CD14-positive monocyte (primary cell): Measurements from ENCODE around the gene SYNRG. TPM values are rescaled to one million over a fixed set of nuclear protein-coding genes. Genes with fewer than 3 reads are reported as not detected.

ENCODE experiments used
- DNase-seq, 3 donors: peaks; one replicate each; pipeline ENCODE4 v3.0.0-alpha.2; 2011 to 2022
- H2AFZ ChIP-seq: 2 replicates; pipeline ENCODE4 v1.6.0; 2012; ENCODE audit warnings: mild to moderate bottlenecking, low read depth, low read length, inconsistent platforms; ENCODE audit not compliant: insufficient read depth, poor library complexity, severe bottlenecking
- H3K27ac ChIP-seq, 2 donors: 1 replicate in 1 of 2; 2 replicates in 1 of 2; pipeline ENCODE4 v1.5.1; 2012 to 2013; ENCODE audit warnings: low read length in 2 of 2, control low read depth in 1 of 2, inconsistent platforms in 1 of 2, low read depth in 1 of 2, mild to moderate bottlenecking in 1 of 2
- H3K27me3 ChIP-seq, 2 donors: one replicate each; pipeline versions ENCODE4 v1.6.0 to v1.6.1; 2011 to 2013; ENCODE audit warnings: low read length in 2 of 2; ENCODE audit not compliant: control insufficient read depth in 2 of 2, insufficient read depth in 2 of 2
- H3K36me3 ChIP-seq, 2 donors: replicated peaks in 1 of 2; 1 replicate in 1 of 2; 2 replicates in 1 of 2; pipeline versions ENCODE4 v1.5.1 to v1.6.1; 2012 to 2013; ENCODE audit warnings: low read length in 2 of 2, control low read depth in 1 of 2, inconsistent platforms in 1 of 2, mild to moderate bottlenecking in 1 of 2; ENCODE audit not compliant: insufficient read depth in 2 of 2, control insufficient read depth in 1 of 2
- H3K4me1 ChIP-seq, 2 donors: 1 replicate in 1 of 2; 2 replicates in 1 of 2; pipeline versions ENCODE4 v1.5.1 to v1.6.1; 2012 to 2013; ENCODE audit warnings: low read length in 2 of 2, control low read depth in 1 of 2, inconsistent platforms in 1 of 2, mild to moderate bottlenecking in 1 of 2, moderate library complexity in 1 of 2; ENCODE audit not compliant: insufficient read depth in 2 of 2, control insufficient read depth in 1 of 2
- H3K4me2 ChIP-seq: replicated peaks from 2 replicates; pipeline ENCODE3; 2012; ENCODE audit warnings: low read length, moderate library complexity, mild to moderate bottlenecking; ENCODE audit not compliant: poor library complexity, severe bottlenecking; ENCODE audit errors: extremely low read depth
- H3K4me3 ChIP-seq, 3 experiments: fragments of 200-600 bp in 1 of 3; sonication (generic) in 1 of 3; replicated peaks in 1 of 3; 1 replicate in 2 of 3; 2 replicates in 1 of 3; pipeline ENCODE4 v1.5.1; 2011 to 2013; ENCODE audit warnings: low read length in 3 of 3, mild to moderate bottlenecking in 3 of 3, control low read depth in 2 of 3, low read depth in 2 of 3, inconsistent platforms in 1 of 3, moderate library complexity in 1 of 3
- H3K79me2 ChIP-seq: 2 replicates; pipeline ENCODE4 v1.6.0; 2012; ENCODE audit warnings: mild to moderate bottlenecking, control low read depth, inconsistent platforms, low read length, moderate library complexity; ENCODE audit not compliant: insufficient read depth
- H3K9ac ChIP-seq: 2 replicates; pipeline ENCODE4 v1.6.0; 2017; ENCODE audit warnings: low read length, mild to moderate bottlenecking; ENCODE audit not compliant: insufficient read depth, poor library complexity, severe bottlenecking
- H3K9me3 ChIP-seq, 2 donors: replicated peaks in 1 of 2; 1 replicate in 1 of 2; 2 replicates in 1 of 2; pipeline versions ENCODE4 v1.5.1 to v1.6.1; 2012 to 2013; ENCODE audit warnings: low read length in 2 of 2, control low read depth in 1 of 2; ENCODE audit not compliant: control insufficient read depth in 1 of 2, insufficient read depth in 1 of 2
- H4K20me1 ChIP-seq: 2 replicates; pipeline ENCODE4 v1.6.0; 2012; ENCODE audit warnings: mild to moderate bottlenecking, low read length, control low read depth, moderate library complexity; ENCODE audit not compliant: insufficient read depth
- H3K27ac Mint-ChIP-seq, 7 donors: one replicate each; pipeline ENCODE4 v1.8.0; 2020; ENCODE audit warnings: mild to moderate bottlenecking in 7 of 7, mixed read lengths in 7 of 7, moderate library complexity in 6 of 7, inconsistent platforms in 2 of 7
- H3K27me3 Mint-ChIP-seq, 3 donors: one replicate each; pipeline ENCODE4 v1.8.0; 2021 to 2022; ENCODE audit warnings: low read depth in 3 of 3, mild to moderate bottlenecking in 3 of 3, mixed read lengths in 3 of 3, moderate library complexity in 3 of 3, inconsistent platforms in 1 of 3
- H3K36me3 Mint-ChIP-seq, 2 donors: one replicate each; pipeline ENCODE4 v1.8.0; 2020; ENCODE audit warnings: mixed read lengths in 2 of 2, inconsistent platforms in 1 of 2, mild to moderate bottlenecking in 1 of 2
- H3K4me1 Mint-ChIP-seq: one replicate; pipeline ENCODE4 v1.8.0; 2020; ENCODE audit warnings: mild to moderate bottlenecking, mixed read lengths
- H3K4me3 Mint-ChIP-seq, 2 donors: one replicate each; pipeline ENCODE4 v1.8.0; 2020; ENCODE audit warnings: mild to moderate bottlenecking in 2 of 2, mixed read lengths in 2 of 2, moderate library complexity in 1 of 2
- H3K9me3 Mint-ChIP-seq, 7 donors: one replicate each; pipeline ENCODE4 v1.8.0; 2020 to 2022; ENCODE audit warnings: mixed read lengths in 7 of 7, mild to moderate bottlenecking in 6 of 7, moderate library complexity in 6 of 7, inconsistent platforms in 2 of 7
- CTCF ChIP-seq: fragments of 200-600 bp; IDR thresholded peaks from one replicate; pipeline ENCODE4 v1.8.0; 2022; ENCODE audit warnings: antibody characterized with exemption, mild to moderate bottlenecking
- WGBS: methylation state at CpG from one replicate; pipeline ENCODE4 v1.1.5; 2013; ENCODE audit warnings: missing lambda C conversion rate; ENCODE audit not compliant: insufficient coverage; 5-methylcytosine and 5-hydroxymethylcytosine counted together
- intact Hi-C, 2 donors: fragments of 100-400 bp; cut with micrococcal nuclease; formaldehyde crosslinking; loops; one replicate each; pipeline versions ENCODE4 v1.15.0 to v1.15.1; 2023
- polyA plus RNA-seq, 3 donors: library from polyadenylated mRNA; depleted of rRNA in 1 of 3; unstranded in 2 of 3; stranded (reverse) in 1 of 3; fragments of 300-500 nt in 2 of 3; fragments of >200 nt in 1 of 3; fragmentation: Illumina TruSeq in 2 of 3; gene quantifications; 1 replicate in 2 of 3; 2 replicates in 1 of 3; pipeline ENCODE4 v1.2.3, GENCODE V29; 2012 to 2021

Gene SYNRG
- polyA plus RNA-seq, 3 donors: 13.1 to 17.5 (median 16.9) TPM

GRCh38 chr17:37500378-37500777 lies 108.8 kb downstream of the SYNRG start:
- H3K9me3 ChIP-seq: peaks cover 0 to 3% of the 10 kb centered on the region in 2 donors
- no peak for TF ChIP-seq CTCF
- H3K4me1 Mint-ChIP-seq: no peaks in the 10 kb centered on the region
- no peaks in the 10 kb centered on the region for H3K79me2 ChIP-seq
- H2AFZ ChIP-seq: no peak overlapping the region
- peaks cover 0 to 1% (median 0%) of the 10 kb centered on the region in 3 donors for H3K27me3 Mint-ChIP-seq
- no peak overlapping the region for H3K4me3 ChIP-seq
- H3K4me2 ChIP-seq: no peak overlapping the region
- no peak overlapping the region for H3K27ac Mint-ChIP-seq
- DNase-seq: no peak
- H3K27ac ChIP-seq: no peak overlapping the region
- H4K20me1 ChIP-seq: no peaks in the 10 kb centered on the region
- no peaks in the 10 kb centered on the region for H3K36me3 ChIP-seq
- no peaks in the 10 kb centered on the region for H3K4me1 ChIP-seq
- H3K9me3 Mint-ChIP-seq: peaks cover 0 to 2% (median 0%) of the 10 kb centered on the region in 7 donors
- H3K4me3 Mint-ChIP-seq: no peak overlapping the region
- H3K36me3 Mint-ChIP-seq: no peaks in the 10 kb centered on the region
- intact Hi-C loops: no loop called here
- no peaks in the 10 kb centered on the region for H3K27me3 ChIP-seq
- no peak overlapping the region for H3K9ac ChIP-seq

GRCh38 chr17:37494971-37495370 lies 114.2 kb downstream of the SYNRG start:
- Mint-ChIP-seq H3K27ac (no peak overlapping the region), H3K4me3 (no peak overlapping the region), H3K27me3 (peaks cover 11 to 15% (median 11%) of the 10 kb centered on the region in 3 donors), H3K4me1 (peaks cover 16% of the 10 kb centered on the region), H3K9me3 (peaks cover 0 to 5% (median 0%) of the 10 kb centered on the region in 7 donors), H3K36me3 (peaks cover 0 to 4% of the 10 kb centered on the region in 2 donors)
- Histone ChIP-seq H3K4me2 (no peak overlapping the region), H3K9ac (no peak overlapping the region), H3K4me1 (peaks cover 7 to 16% of the 10 kb centered on the region in 2 donors), H2AFZ (no peak overlapping the region), H3K4me3 (no peak overlapping the region), H3K27me3 (peaks cover 0 to 18% of the 10 kb centered on the region in 2 donors), H3K27ac (no peak overlapping the region), H3K36me3 (no peaks in the 10 kb centered on the region), H3K9me3 (no peaks in the 10 kb centered on the region), H4K20me1 (no peaks in the 10 kb centered on the region), H3K79me2 (no peaks in the 10 kb centered on the region)
- DNase-seq: no peak
- no peak for TF ChIP-seq CTCF
- WGBS: 92% methylated on average over 7 of the region's 8 CpGs
- intact Hi-C loops: no loop called here
